ENCODE measurements around the gene SLC24A3. TPM values are rescaled to one million over a fixed set of nuclear protein-coding genes. Genes with fewer than 3 reads are reported as not detected.

The SLC24A3 gene
- total and polyA plus RNA-seq, 2 experiments from 2014 or later, result 0.81 to 2.5 TPM

- Histone ChIP-seq H3K9me2 (ENCODE audit: insufficient read depth) (no peaks in the 10 kb centered on the region), H4K20me1 (replicated peaks; ENCODE audit: insufficient read depth) (no peaks in the 10 kb centered on the region), H3K4me3 (no peak overlapping the region), H3K36me3 (ENCODE audit: insufficient read depth) (no peaks in the 10 kb centered on the region), H3K4me2 (no peak overlapping the region), H3K27ac (ENCODE audit: low read depth) (no peak overlapping the region), H2AFZ (no peak overlapping the region), H3K27me3 (ENCODE audit: insufficient read depth) (no peaks in the 10 kb centered on the region), H3F3A (replicated peaks; ENCODE audit: low read depth) (no peaks in the 10 kb centered on the region), H3K79me2 (replicated peaks; ENCODE audit: insufficient read depth) (no peaks in the 10 kb centered on the region), H3K4me1 (ENCODE audit: insufficient read depth) (peaks cover 9% of the 10 kb centered on the region; the same call in 1 of the 2 replicates)
- Mint-ChIP-seq H3K9me3 (no peaks in the 10 kb centered on the region), H3K4me3 (no peak overlapping the region), H3K27ac (no peak overlapping the region), H3K4me1 (peaks cover 16% of the 10 kb centered on the region), H3K27me3 (ENCODE audit: insufficient read depth, low read depth, poor library complexity) (no peaks in the 10 kb centered on the region), H3K36me3 (ENCODE audit: low read depth) (no peaks in the 10 kb centered on the region; the same call in 2 of the 3 replicates)
- ATAC-seq (no peak), DNase-seq (ENCODE audit: low spot score) (no peak)
- no peak for TF ChIP-seq EZH2phosphoT487 (IDR thresholded peaks at IDR 0.05; ENCODE audit: unreplicated experiment)
- TF ChIP-seq NANOG (IDR thresholded peaks at IDR 0.05; ENCODE audit: borderline replicate concordance), result no peak
- TF ChIP-seq ZNF462 (CRISPR knock-in tag; IDR thresholded peaks at IDR 0.05), result no peak
- no peak for TF ChIP-seq POLR2AphosphoS5 (IDR thresholded peaks at IDR 0.05; ENCODE audit: low read depth)
- TF ChIP-seq STAT1 (IDR thresholded peaks at IDR 0.05; ENCODE audit: unreplicated experiment), result no peak
- TF ChIP-seq ETS1 (IDR thresholded peaks at IDR 0.05), result no peak
- no peak for TF ChIP-seq ZNF114 (CRISPR knock-in tag; IDR thresholded peaks at IDR 0.05)
- TF ChIP-seq JUNB (IDR thresholded peaks at IDR 0.05; ENCODE audit: unreplicated experiment), result no peak
- no peak for TF ChIP-seq CTCF (conservative IDR thresholded peaks at IDR 0.05; ENCODE audit: low read depth in 2 of 2)
- TF ChIP-seq CREB1 (CRISPR knock-in tag; IDR thresholded peaks at IDR 0.05; ENCODE audit: low read depth), result no peak
- no peak for TF ChIP-seq ZNF331 (CRISPR knock-in tag; IDR thresholded peaks at IDR 0.05; ENCODE audit: low read depth)
- no peak for TF ChIP-seq REST (IDR thresholded peaks at IDR 0.05; ENCODE audit: unreplicated experiment)
- no peak for TF ChIP-seq EZH2 (IDR thresholded peaks at IDR 0.05; ENCODE audit: low read depth, unreplicated experiment)
Measured at GRCh38 chr20:19659448-19659847, 447.0 kb downstream of the SLC24A3 start.
